Suprapubic skin (tissue), 4 donors: ENCODE results near the gene RPS4Y1. TPM values are rescaled to one million over a fixed set of nuclear protein-coding genes. Genes with fewer than 3 reads are reported as not detected.
"Not testable (repeated sequence)": the region's sequence is repeated elsewhere in the genome, so short reads cannot be mapped to it uniquely, and the experiment has no call there.

Source experiments
- DNase-seq, 2 donors: peaks; one replicate each; pipeline ENCODE4 v3.0.0-alpha.2; 2019; ENCODE audit warnings: low spot score in 2 of 2
- H3K27ac ChIP-seq: fragments of 200-600 bp; sonication (generic); one replicate; pipeline ENCODE4 v1.5.1; 2019
- H3K27me3 ChIP-seq: fragments of 200-600 bp; sonication (generic); one replicate; pipeline ENCODE4 v1.5.1; 2019
- H3K36me3 ChIP-seq: fragments of 200-600 bp; sonication (generic); one replicate; pipeline ENCODE4 v1.5.1; 2019
- H3K4me1 ChIP-seq: fragments of 200-600 bp; sonication (generic); one replicate; pipeline ENCODE4 v1.5.1; 2019
- H3K4me3 ChIP-seq: fragments of 200-600 bp; sonication (generic); one replicate; pipeline ENCODE4 v1.5.1; 2019; ENCODE audit warnings: mild to moderate bottlenecking
- H3K9me3 ChIP-seq: fragments of 200-600 bp; sonication (generic); one replicate; pipeline ENCODE4 v1.5.1; 2019
- CTCF ChIP-seq, 2 donors: fragments of 200-600 bp in 1 of 2; fragments of 450-650 bp in 1 of 2; sonication (generic) in 1 of 2; IDR thresholded peaks; one replicate each; pipeline ENCODE4 v1.5.1; 2016 to 2019; ENCODE audit warnings: antibody characterized with exemption in 2 of 2, mild to moderate bottlenecking in 1 of 2, moderate library complexity in 1 of 2
- EP300 ChIP-seq: sonication (generic); formaldehyde crosslinking; IDR thresholded peaks from one replicate; pipeline ENCODE4 v1.6.1; 2017; ENCODE audit warnings: antibody characterized with exemption
- POLR2A ChIP-seq, 2 donors: fragments of 450-650 bp; IDR thresholded peaks; one replicate each; pipeline ENCODE4 v1.6.1; 2017; ENCODE audit warnings: antibody characterized with exemption in 2 of 2, mild to moderate bottlenecking in 2 of 2, moderate library complexity in 2 of 2
- POLR2AphosphoS5 ChIP-seq, 3 donors: sonication (generic); formaldehyde crosslinking; IDR thresholded peaks; one replicate each; pipeline ENCODE4 v1.6.1; 2017; ENCODE audit warnings: antibody characterized with exemption in 3 of 3
- WGBS: methylation state at CpG from one replicate; pipeline ENCODE4 v1.1.5; 2018; 5-methylcytosine and 5-hydroxymethylcytosine counted together
- total RNA-seq, 4 donors: library from RNA; depleted of rRNA; stranded (reverse); fragments of >200 nt; gene quantifications; one replicate each; pipeline ENCODE4 v1.1.0, GENCODE V29; 2016

Gene RPS4Y1
- total RNA-seq, 4 donors from 2014 or later = 0.89 to 264 (median 260) TPM; not detected in 1

- peaks cover 5% of the 10 kb centered on the region for H3K4me1 ChIP-seq
Measured at GRCh38 chrY:2857686-2858085, 16.3 kb downstream of the RPS4Y1 start.

GRCh38 chrY:2859782-2860181 is 18.4 kb downstream of the RPS4Y1 start:
- no peak overlapping the region for H3K27ac ChIP-seq
- no peaks in the 10 kb centered on the region for H3K27me3 ChIP-seq
- H3K4me3 ChIP-seq = no peak overlapping the region
- no peak for DNase-seq
- peaks cover 5% of the 10 kb centered on the region for H3K4me1 ChIP-seq
- H3K36me3 ChIP-seq = peaks cover 24% of the 10 kb centered on the region
- WGBS = no CpG with 5 or more reads among the region's 4 CpGs
- H3K9me3 ChIP-seq = no peaks in the 10 kb centered on the region
- no peak for TF ChIP-seq POLR2AphosphoS5 (IDR thresholded peaks at IDR 0.05)
- TF ChIP-seq POLR2A (IDR thresholded peaks at IDR 0.05) = no peak
- TF ChIP-seq EP300 = no peak

More at GRCh38 chrY:2857686-2858085, 16.3 kb downstream of the RPS4Y1 start:
- no peak overlapping the region for H3K4me3 ChIP-seq
- no peaks in the 10 kb centered on the region for H3K27me3 ChIP-seq
- no CpG with 5 or more reads among the region's 4 CpGs for WGBS
- no peak for DNase-seq
- no peak overlapping the region for H3K27ac ChIP-seq
- peaks cover 29% of the 10 kb centered on the region for H3K36me3 ChIP-seq
- no peaks in the 10 kb centered on the region for H3K9me3 ChIP-seq
- TF ChIP-seq POLR2A (IDR thresholded peaks at IDR 0.05) (no peak), CTCF (IDR thresholded peaks at IDR 0.05) (no peak), POLR2AphosphoS5 (IDR thresholded peaks at IDR 0.05) (no peak)

GRCh38 chrY:2860511-2860910 is 19.1 kb downstream of the RPS4Y1 start:
- no peak overlapping the region for H3K4me3 ChIP-seq
- H3K27ac ChIP-seq = no peak overlapping the region
- TF ChIP-seq POLR2A (IDR thresholded peaks at IDR 0.05) (no peak), POLR2AphosphoS5 (IDR thresholded peaks at IDR 0.05) (no peak), EP300 (no peak), CTCF (IDR thresholded peaks at IDR 0.05) (no peak)
- no CpG with 5 or more reads among the region's 2 CpGs for WGBS
- no peak for DNase-seq
- peaks cover 22% of the 10 kb centered on the region for H3K36me3 ChIP-seq
- no peaks in the 10 kb centered on the region for H3K9me3 ChIP-seq
- H3K4me1 ChIP-seq = peaks cover 5% of the 10 kb centered on the region
- no peaks in the 10 kb centered on the region for H3K27me3 ChIP-seq

GRCh38 chrY:2866581-2866980 is 25.2 kb downstream of the RPS4Y1 start:
- no peak overlapping the region for H3K4me3 ChIP-seq
- DNase-seq = no peak
- H3K27ac ChIP-seq = no peak overlapping the region
- H3K36me3 ChIP-seq = peaks cover 38% of the 10 kb centered on the region
- WGBS = no CpG with 5 or more reads among the region's 2 CpGs
- H3K4me1 ChIP-seq = no peaks in the 10 kb centered on the region
- no peak for TF ChIP-seq EP300
- no peak for TF ChIP-seq POLR2A (IDR thresholded peaks at IDR 0.05)
- TF ChIP-seq CTCF (IDR thresholded peaks at IDR 0.05) = no peak
- no peak for TF ChIP-seq POLR2AphosphoS5 (IDR thresholded peaks at IDR 0.05)
- H3K27me3 ChIP-seq = no peaks in the 10 kb centered on the region
- no peaks in the 10 kb centered on the region for H3K9me3 ChIP-seq

- H3K9me3 ChIP-seq = no peaks in the 10 kb centered on the region
- WGBS = no CpG with 5 or more reads among the region's 8 CpGs
- H3K4me3 ChIP-seq = no peak overlapping the region
- TF ChIP-seq CTCF (IDR thresholded peaks at IDR 0.05) (no peak), POLR2A (IDR thresholded peaks at IDR 0.05) (no peak), POLR2AphosphoS5 (IDR thresholded peaks at IDR 0.05) (no peak), EP300 (no peak)
- no peaks in the 10 kb centered on the region for H3K4me1 ChIP-seq
- no peak for DNase-seq
- H3K27me3 ChIP-seq = no peaks in the 10 kb centered on the region
- H3K27ac ChIP-seq = no peak overlapping the region
- peaks cover 32% of the 10 kb centered on the region for H3K36me3 ChIP-seq
Measured at GRCh38 chrY:2867469-2867868, 26.1 kb downstream of the RPS4Y1 start.

- Histone ChIP-seq H3K9me3 (no peaks in the 10 kb centered on the region), H3K4me1 (no peaks in the 10 kb centered on the region), H3K4me3 (no peak overlapping the region), H3K27me3 (no peaks in the 10 kb centered on the region), H3K36me3 (peaks cover 29% of the 10 kb centered on the region), H3K27ac (no peak overlapping the region)
- no CpG with 5 or more reads among the region's 8 CpGs for WGBS
- no peak for DNase-seq
- TF ChIP-seq POLR2AphosphoS5 (IDR thresholded peaks at IDR 0.05) = no peak
- TF ChIP-seq CTCF (IDR thresholded peaks at IDR 0.05) = no peak
Measured at GRCh38 chrY:2868035-2868607, 26.7 kb downstream of the RPS4Y1 start.

- not testable (repeated sequence) for H3K27me3 ChIP-seq, H3K9me3 ChIP-seq, H3K27ac ChIP-seq, H3K36me3 ChIP-seq, H3K4me1 ChIP-seq, H3K4me3 ChIP-seq, DNase-seq
- no CpG with 5 or more reads among the region's 9 CpGs for WGBS
Measured at GRCh38 chrY:2872234-2872633, 30.8 kb downstream of the RPS4Y1 start.
